Stimulated activated CD4-positive, alpha-beta T cell treated with anti-CD3 and anti-CD28 coated beads, Interleukin-1b, Interleukin-23, amount 100 ng/mL, for 24 hours (primary cell): ENCODE data around the gene TOM1.
A peak's percentile ranks its signal among the peaks of the same experiment; 100 is the strongest.

ENCODE experiments used
- DNase-seq, 4 experiments: peaks; one replicate each; pipeline ENCODE4 v3.0.0-alpha.2; 2020; ENCODE audit warnings: low read depth in 4 of 4, low spot score in 1 of 4

TOM1 gene

DNA sequence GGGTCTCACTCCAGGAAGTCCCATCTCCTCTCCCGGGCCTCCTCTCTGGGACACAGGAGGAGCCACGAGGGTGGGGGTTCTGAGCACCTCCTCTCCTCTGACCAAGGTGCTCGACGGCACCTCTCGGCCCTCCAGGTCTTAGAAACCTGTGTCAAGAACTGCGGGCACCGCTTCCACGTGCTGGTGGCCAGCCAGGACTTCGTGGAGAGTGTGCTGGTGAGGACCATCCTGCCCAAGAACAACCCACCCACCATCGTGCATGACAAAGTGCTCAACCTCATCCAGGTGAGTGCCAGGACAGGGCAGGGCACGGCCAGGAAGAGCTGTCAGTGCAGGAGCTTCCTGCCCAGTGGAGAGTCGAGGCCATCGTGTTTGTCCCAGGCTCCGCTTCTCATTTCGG, 23.2 kb downstream of the TOM1 start:
- DNase-seq, result no peak

GRCh38 chr22:35323305-35323704, 23.6 kb downstream of the TOM1 start:
- no peak for DNase-seq

GRCh38 chr22:35324067-35324466, 24.4 kb downstream of the TOM1 start:
- no peak for DNase-seq

GRCh38 chr22:35324762-35325161, 25.1 kb downstream of the TOM1 start:
- DNase-seq, result no peak

GRCh38 chr22:35325209-35325608, 25.5 kb downstream of the TOM1 start:
- no peak for DNase-seq

DNA sequence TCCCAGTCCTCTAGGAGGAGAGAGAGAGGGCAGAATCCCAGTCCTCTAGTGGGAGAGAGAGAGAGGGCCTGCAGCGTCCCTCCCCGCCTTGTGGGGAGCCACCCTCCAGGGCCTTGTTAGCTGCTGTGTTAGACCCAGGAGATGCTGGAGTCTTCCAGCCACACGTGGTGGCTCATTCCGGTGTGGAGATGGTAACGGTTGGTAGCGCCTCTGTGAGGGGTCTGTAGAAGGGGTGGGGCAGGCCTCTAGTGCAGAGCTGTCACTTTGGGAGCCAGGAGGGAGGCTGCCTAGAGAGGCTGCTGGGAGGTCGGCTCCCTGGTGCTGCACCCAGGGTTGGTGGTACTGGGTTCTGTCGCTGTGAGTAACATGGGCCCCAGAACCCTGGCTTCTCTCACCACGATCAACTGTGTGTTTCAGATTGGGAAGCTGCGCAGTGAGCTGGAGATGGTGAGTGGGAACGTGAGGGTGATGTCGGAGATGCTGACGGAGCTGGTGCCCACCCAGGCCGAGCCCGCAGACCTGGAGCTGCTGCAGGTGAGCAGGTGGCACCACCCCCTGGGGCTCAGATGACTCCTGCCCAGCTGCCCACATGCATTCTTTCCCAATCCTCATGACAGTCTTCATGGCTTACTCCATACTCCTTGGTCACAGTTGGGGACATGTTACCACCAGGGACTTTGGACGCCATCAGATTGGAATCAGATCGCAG, 27.3 kb downstream of the TOM1 start:
- DNase-seq, result no peak

DNA sequence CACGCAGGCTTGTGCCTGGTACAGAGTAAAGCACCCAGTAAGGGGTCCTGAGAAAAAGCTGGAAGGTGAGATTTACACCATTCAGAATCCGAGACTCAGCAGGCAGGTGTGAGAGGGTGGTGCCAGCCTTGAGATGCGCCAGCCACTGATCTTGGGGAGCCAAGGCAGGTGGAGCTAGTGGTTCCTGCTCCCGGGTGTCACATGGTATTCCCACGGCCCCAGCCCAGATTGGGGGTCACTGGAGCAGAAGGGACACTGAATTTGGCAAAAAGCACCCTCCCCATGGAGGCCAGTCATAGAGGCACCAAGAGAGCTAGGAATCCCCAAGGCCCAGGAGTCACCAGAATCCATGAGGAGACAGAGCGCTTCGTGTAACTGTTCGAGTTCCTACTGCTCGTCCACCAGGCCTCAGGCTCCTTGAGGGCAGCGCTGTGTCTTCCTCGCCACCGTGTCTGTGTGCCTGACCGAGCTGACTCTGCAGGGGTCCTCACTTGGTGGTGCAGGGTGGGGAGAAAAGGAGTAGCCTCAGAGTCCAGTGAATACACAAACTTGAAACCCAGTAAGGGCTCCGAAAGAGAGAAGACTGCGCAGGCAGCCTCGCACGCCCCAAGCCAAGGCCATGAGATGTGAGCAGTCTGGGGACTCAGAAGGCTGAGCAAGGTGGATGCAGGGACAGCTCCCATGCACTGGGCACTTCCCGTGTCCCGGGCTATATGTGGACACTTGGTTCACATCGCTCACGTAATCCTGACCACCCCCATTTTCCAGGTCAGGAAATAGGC, 28.2 kb downstream of the TOM1 start:
- DNase-seq, result no peak

- DNase-seq, result no peak
Measured at GRCh38 chr22:35328472-35328885, 28.8 kb downstream of the TOM1 start.

- DNase-seq, result no peak
Measured at GRCh38 chr22:35329114-35329847, 29.6 kb downstream of the TOM1 start.

GRCh38 chr22:35330258-35330861, 30.7 kb downstream of the TOM1 start:
- DNase-seq, result peak; percentile 19 to 48 (median 42)

DNA sequence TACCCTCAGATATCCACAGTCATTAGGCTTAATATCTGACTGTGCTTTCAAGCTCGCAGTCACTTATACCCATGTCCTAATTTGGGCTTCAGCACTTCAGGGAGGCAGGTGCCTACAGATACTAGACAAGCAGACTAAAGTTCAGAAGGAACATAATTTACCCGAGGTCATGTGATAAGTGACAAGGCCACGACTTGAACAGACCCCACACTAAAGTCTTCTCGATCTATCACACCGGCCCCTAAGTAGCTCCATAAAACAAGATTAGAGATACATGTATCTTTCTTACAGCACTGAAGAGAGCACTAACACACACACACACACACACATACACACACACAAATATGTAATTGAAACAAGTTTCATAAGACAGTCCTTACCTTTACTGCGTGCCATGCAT, 32.6 kb downstream of the TOM1 start:
- DNase-seq, result no peak

- DNase-seq, result no peak
Measured at GRCh38 chr22:35333220-35333619, 33.5 kb downstream of the TOM1 start.

- peak in 2 of 4 experiments; percentile 20 to 40 for DNase-seq
Measured at GRCh38 chr22:35334004-35334403, 34.3 kb downstream of the TOM1 start.

DNA sequence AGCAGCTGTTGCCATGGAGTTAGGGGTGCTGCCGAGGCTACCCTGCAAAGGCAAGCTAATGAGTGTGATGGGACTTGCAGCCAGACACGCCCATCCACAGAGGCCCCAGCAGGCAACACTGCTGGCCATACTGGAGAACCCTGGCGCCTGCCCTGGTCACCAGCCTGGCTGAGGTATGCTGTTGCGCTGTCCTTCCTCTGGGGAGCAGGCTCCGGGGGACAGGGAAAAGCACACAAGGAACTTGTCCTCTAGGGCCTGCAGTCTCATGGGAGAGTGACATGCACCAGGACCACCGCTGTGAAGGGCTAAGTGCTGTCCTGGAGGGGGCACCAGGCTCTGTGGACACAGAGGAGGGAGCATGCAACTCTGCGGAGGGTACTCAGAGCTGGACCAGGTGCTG, 35.8 kb downstream of the TOM1 start:
- DNase-seq, result no peak

GRCh38 chr22:35335936-35336781, 36.5 kb downstream of the TOM1 start:
- DNase-seq, result no peak

- no peak for DNase-seq
Measured at GRCh38 chr22:35337932-35338331, 38.2 kb downstream of the TOM1 start.

DNA sequence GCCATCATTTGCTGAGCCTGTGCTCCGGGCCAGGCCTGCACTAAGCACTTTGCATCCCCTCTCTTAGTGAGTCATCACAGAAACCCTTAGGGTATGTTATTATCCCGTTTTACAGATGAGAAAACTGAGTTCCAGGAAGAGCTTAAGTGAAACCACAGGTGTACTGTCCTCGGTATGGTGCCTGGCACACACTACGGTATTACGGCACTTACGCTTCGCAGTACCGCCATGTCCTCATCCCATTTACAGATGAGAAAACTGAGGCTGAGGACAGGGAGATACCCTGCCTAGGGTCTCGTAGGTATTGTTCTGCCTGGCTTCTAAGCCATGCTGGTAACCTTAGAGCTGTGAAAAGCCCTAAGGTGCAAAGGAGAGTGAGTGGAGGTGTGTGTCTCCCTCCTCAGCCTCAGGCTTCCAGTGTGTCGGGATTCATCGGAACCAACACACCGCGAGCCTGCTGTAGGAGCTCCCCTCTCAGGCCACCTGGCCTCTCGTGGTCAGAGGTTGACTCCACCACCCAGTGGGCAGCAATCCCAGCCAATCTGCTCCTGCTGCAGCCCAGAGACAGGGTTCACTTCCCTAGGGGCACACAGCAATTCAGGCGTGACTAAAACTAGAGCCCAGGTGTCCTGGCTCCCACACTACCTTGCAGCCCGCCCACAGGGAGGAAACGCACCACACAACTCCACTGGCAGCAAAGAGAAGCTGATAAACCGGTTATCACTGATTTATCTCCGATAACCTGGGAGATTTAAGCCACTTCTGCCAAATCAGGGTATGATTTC, 41.6 kb downstream of the TOM1 start:
- no peak for DNase-seq

DNA sequence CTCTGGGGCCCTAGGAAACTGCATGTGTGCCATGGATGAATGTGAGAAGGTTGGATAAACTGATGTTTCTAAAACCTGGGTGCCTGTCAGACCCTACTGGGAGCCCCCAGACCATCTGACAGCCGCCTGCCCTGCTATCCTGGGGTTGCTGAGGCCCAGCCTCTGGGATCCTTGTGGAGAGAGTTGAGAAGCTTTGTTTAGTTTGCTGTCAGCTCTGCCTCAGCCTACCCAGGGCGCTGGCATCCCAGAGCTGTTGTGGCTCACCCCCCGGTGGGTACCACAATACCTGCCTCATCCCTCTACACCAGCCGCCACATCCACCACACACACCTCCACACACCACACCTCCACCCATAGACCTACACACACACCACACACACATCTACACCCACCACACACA, 42.7 kb downstream of the TOM1 start:
- no peak for DNase-seq

GRCh38 chr22:35343664-35344550, 44.2 kb downstream of the TOM1 start:
- no peak for DNase-seq
